Osteoblast (primary cell): ENCODE data around the gene AUP1. TPM values are rescaled to one million over a fixed set of nuclear protein-coding genes. Genes with fewer than 3 reads are reported as not detected.
A peak's percentile ranks its signal among the peaks of the same experiment; 100 is the strongest.

Experiments used
- DNase-seq: peaks from one replicate; pipeline ENCODE4 v3.0.0; 2011; ENCODE audit warnings: low spot score, mixed read lengths; ENCODE audit not compliant: insufficient read length; ENCODE audit errors: missing footprints
- H2AFZ ChIP-seq: 2 replicates; pipeline ENCODE4 v1.6.0; 2011; ENCODE audit warnings: mild to moderate bottlenecking, low read length
- H3K27ac ChIP-seq: 2 replicates; pipeline ENCODE4 v1.5.1; 2011; ENCODE audit warnings: mild to moderate bottlenecking, low read depth, low read length, moderate library complexity
- H3K27me3 ChIP-seq: 2 replicates; pipeline ENCODE4 v1.6.0; 2012; ENCODE audit warnings: mild to moderate bottlenecking, control low read depth, inconsistent platforms, low read length, moderate library complexity; ENCODE audit not compliant: insufficient read depth
- H3K36me3 ChIP-seq: 2 replicates; pipeline ENCODE4 v1.5.1; 2011; ENCODE audit warnings: mild to moderate bottlenecking, low read length, control low read depth, moderate library complexity; ENCODE audit not compliant: insufficient read depth
- H3K4me1 ChIP-seq: 2 replicates; pipeline ENCODE4 v1.5.1; 2011; ENCODE audit warnings: mild to moderate bottlenecking, low read length, control low read depth, moderate library complexity; ENCODE audit not compliant: insufficient read depth
- H3K4me2 ChIP-seq: 2 replicates; pipeline ENCODE4 v1.6.0; 2011; ENCODE audit warnings: mild to moderate bottlenecking, low read length; ENCODE audit not compliant: insufficient read depth
- H3K4me3 ChIP-seq: fragments of 200-600 bp; sonication (generic); 3 replicates; pipeline ENCODE4 v1.5.1; 2012; ENCODE audit warnings: mild to moderate bottlenecking, low read length, inconsistent platforms; ENCODE audit not compliant: insufficient read depth
- H3K79me2 ChIP-seq: 2 replicates; pipeline ENCODE4 v1.6.0; 2012; ENCODE audit warnings: mild to moderate bottlenecking, low read length, control low read depth, inconsistent platforms; ENCODE audit not compliant: insufficient read depth
- H3K9me3 ChIP-seq: 2 replicates; pipeline ENCODE4 v1.5.1; 2011; ENCODE audit warnings: low read depth, low read length, control low read depth
- H4K20me1 ChIP-seq: 2 replicates; pipeline ENCODE4 v1.6.0; 2012; ENCODE audit warnings: mild to moderate bottlenecking, low read length, control low read depth; ENCODE audit not compliant: insufficient read depth
- CTCF ChIP-seq: IDR thresholded peaks from 2 replicates; pipeline ENCODE4 v1.5.1; 2011; ENCODE audit warnings: mild to moderate bottlenecking, low read depth, low read length, moderate library complexity; ENCODE audit errors: extremely low read depth
- total RNA-seq: library from RNA; depleted of rRNA; stranded (reverse); fragments of >200 nt; gene quantifications from 2 replicates; pipeline ENCODE4 v1.2.3, GENCODE V29; 2012

AUP1 gene
- total RNA-seq, 1 donor, result 82.9 TPM

- no peak overlapping the region for H3K4me3 ChIP-seq
- no peak overlapping the region for H2AFZ ChIP-seq
- H3K27me3 ChIP-seq, result no peaks in the 10 kb centered on the region
- no peak overlapping the region for H3K27ac ChIP-seq
- no peaks in the 10 kb centered on the region for H4K20me1 ChIP-seq
- no peak for TF ChIP-seq CTCF
- H3K9me3 ChIP-seq, result no peaks in the 10 kb centered on the region
- peaks cover 62% of the 10 kb centered on the region for H3K36me3 ChIP-seq
- DNase-seq, result peak; percentile 37
- H3K4me1 ChIP-seq, result peaks cover 15% of the 10 kb centered on the region
- H3K4me2 ChIP-seq, result no peak overlapping the region
- peaks cover 30% of the 10 kb centered on the region for H3K79me2 ChIP-seq
These were observed 4.9 kb upstream of the AUP1 start for GRCh38 chr2:74534411-74534810.

- H2AFZ ChIP-seq, result no peak overlapping the region
- peaks cover 54% of the 10 kb centered on the region for H3K36me3 ChIP-seq
- peaks cover 22% of the 10 kb centered on the region for H3K4me1 ChIP-seq
- no peak overlapping the region for H3K4me2 ChIP-seq
- peaks cover 39% of the 10 kb centered on the region for H3K79me2 ChIP-seq
- H4K20me1 ChIP-seq, result peaks cover 7% of the 10 kb centered on the region
- H3K27me3 ChIP-seq, result no peaks in the 10 kb centered on the region
- H3K4me3 ChIP-seq, result no peak overlapping the region
- H3K27ac ChIP-seq, result no peak overlapping the region
- DNase-seq, result no peak
- no peaks in the 10 kb centered on the region for H3K9me3 ChIP-seq
- TF ChIP-seq CTCF, result no peak
These were observed 4.0 kb upstream of the AUP1 start for GRCh38 chr2:74533464-74533863.

GRCh38 chr2:74532222-74532621 is 2.7 kb upstream of the AUP1 start:
- Histone ChIP-seq H3K4me3 (no peak overlapping the region), H3K27me3 (no peaks in the 10 kb centered on the region), H2AFZ (no peak overlapping the region), H3K4me2 (peak overlapping the region; percentile 99), H3K9me3 (no peaks in the 10 kb centered on the region), H4K20me1 (peaks cover 13% of the 10 kb centered on the region), H3K4me1 (peaks cover 29% of the 10 kb centered on the region), H3K36me3 (peaks cover 53% of the 10 kb centered on the region), H3K79me2 (peaks cover 47% of the 10 kb centered on the region), H3K27ac (no peak overlapping the region)
- DNase-seq, result peak; percentile 92
- peak; percentile 38 for TF ChIP-seq CTCF

- DNase-seq, result no peak
- Histone ChIP-seq H3K4me1 (peaks cover 29% of the 10 kb centered on the region), H3K27ac (peak overlapping the region; percentile 70), H3K27me3 (no peaks in the 10 kb centered on the region), H4K20me1 (peaks cover 16% of the 10 kb centered on the region), H2AFZ (no peak overlapping the region), H3K4me2 (peak overlapping the region; percentile 99), H3K4me3 (peak overlapping the region; percentile 93), H3K9me3 (no peaks in the 10 kb centered on the region), H3K36me3 (peaks cover 53% of the 10 kb centered on the region), H3K79me2 (peaks cover 47% of the 10 kb centered on the region)
- no peak for TF ChIP-seq CTCF
These were observed 2.2 kb upstream of the AUP1 start for GRCh38 chr2:74531666-74532065.
